ENCODE data around the gene DOLK.

- TF ChIP-seq CTCF (IDR thresholded peaks at IDR 0.05) (no peak), EP300 (IDR thresholded peaks at IDR 0.05; ENCODE audit: borderline replicate concordance in 1 of 2, low read depth in 1 of 2, low read length in 1 of 2) (no peak), RCOR1 (IDR thresholded peaks at IDR 0.05; ENCODE audit: low read length) (no peak), PBX3 (IDR thresholded peaks at IDR 0.05) (no peak), FOXJ3 (CRISPR knock-in tag; IDR thresholded peaks at IDR 0.05) (no peak), NRF1 (IDR thresholded peaks at IDR 0.05; ENCODE audit: low read depth, low read length) (no peak), RFX5 (IDR thresholded peaks at IDR 0.05; ENCODE audit: low read length) (no peak), CHD2 (IDR thresholded peaks at IDR 0.05; ENCODE audit: low read length, partially characterized antibody) (no peak), GABPA (IDR thresholded peaks at IDR 0.05; ENCODE audit: low read depth) (no peak)
- TF ChIP-seq, protein P1, sequence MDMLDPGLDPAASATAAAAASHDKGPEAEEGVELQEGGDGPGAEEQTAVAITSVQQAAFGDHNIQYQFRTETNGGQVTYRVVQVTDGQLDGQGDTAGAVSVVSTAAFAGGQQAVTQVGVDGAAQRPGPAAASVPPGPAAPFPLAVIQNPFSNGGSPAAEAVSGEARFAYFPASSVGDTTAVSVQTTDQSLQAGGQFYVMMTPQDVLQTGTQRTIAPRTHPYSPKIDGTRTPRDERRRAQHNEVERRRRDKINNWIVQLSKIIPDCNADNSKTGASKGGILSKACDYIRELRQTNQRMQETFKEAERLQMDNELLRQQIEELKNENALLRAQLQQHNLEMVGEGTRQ (IDR thresholded peaks at IDR 0.05; ENCODE audit: borderline replicate concordance, low read depth, low read length), result no peak
- TF ChIP-seq, protein P2, sequence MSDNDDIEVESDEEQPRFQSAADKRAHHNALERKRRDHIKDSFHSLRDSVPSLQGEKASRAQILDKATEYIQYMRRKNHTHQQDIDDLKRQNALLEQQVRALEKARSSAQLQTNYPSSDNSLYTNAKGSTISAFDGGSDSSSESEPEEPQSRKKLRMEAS (IDR thresholded peaks at IDR 0.05; ENCODE audit: low read depth), result no peak
Observed at GRCh38 chr9:128936171-128936865, 11.1 kb downstream of the DOLK start.
